ENCODE measurements around the gene PGBD1. TPM values are rescaled to one million over a fixed set of nuclear protein-coding genes. Genes with fewer than 3 reads are reported as not detected.
A peak's percentile ranks its signal among the peaks of the same experiment; 100 is the strongest.

PGBD1 gene
- polyA plus RNA-seq, 1 of the 3 experiments (the other 2 are of a cell fraction): 2.5 TPM

- H3K4me1 ChIP-seq (ENCODE audit: control insufficient read depth in 1 of 2, insufficient read depth in 2 of 2, low read depth in 1 of 2, low read length in 1 of 2): peaks cover 0 to 7% of the 10 kb centered on the region in 2 experiments; a peak in 2 of 4 replicates
- H4K20me1 ChIP-seq (ENCODE audit: insufficient read depth): no peaks in the 10 kb centered on the region
- ChIA-PET CTCF (interaction anchor here (0.6 to 5.0 kb wide), 3 partner anchors 20 to 59 kb away, joined by 3 to 29 read pairs (median 3); partner anchors contain the start of gene PGBD1), POLR2A (interaction anchor here (0.6 to 3.2 kb wide), 18 partner anchors 9 to 528 kb away, joined by 3 to 14 read pairs (median 4); partner anchors contain the start of genes PGBD1, ZKSCAN3, ZKSCAN8 and ZSCAN26)
- H3K4me3 ChIP-seq (ENCODE audit: low read depth in 2 of 2, low read length in 1 of 2): peak within 1 kb of the TSS; percentile 74 to 93
- H3K27me3 ChIP-seq (ENCODE audit: insufficient read depth): no peaks in the 10 kb centered on the region
- WGBS (ENCODE audit: low lambda C conversion rate): 1% methylated on average over 33 of the region's 35 CpGs
- no peaks in the 10 kb centered on the region for H3K9me3 ChIP-seq
- H3K9me2 ChIP-seq: no peaks in the 10 kb centered on the region
- peak within 1 kb of the TSS; percentile 87 for H3K4me2 ChIP-seq
- DNase-seq: peak; percentile 81
- H3K9ac ChIP-seq: peak within 1 kb of the TSS; percentile 70; the same call in 1 of the 2 replicates
- peak within 1 kb of the TSS; percentile 84 for H2AFZ ChIP-seq (ENCODE audit: low read depth)
- peak within 1 kb of the TSS; percentile 92 to 99 for H3K27ac ChIP-seq (ENCODE audit: low read depth in 2 of 2, low read length in 1 of 2)
- peaks cover 11% of the 10 kb centered on the region for H3F3A ChIP-seq (replicated peaks; ENCODE audit: insufficient read depth)
- no peaks in the 10 kb centered on the region for H3K36me3 ChIP-seq (replicated peaks in 1 of 2; ENCODE audit: control insufficient read depth in 1 of 2, insufficient read depth in 2 of 2, low read length in 1 of 2)
- no peaks in the 10 kb centered on the region for H3K79me2 ChIP-seq (ENCODE audit: insufficient read depth)
- TF ChIP-seq FOXJ3 (CRISPR knock-in tag; IDR thresholded peaks at IDR 0.05) (no peak), NFIC (IDR thresholded peaks at IDR 0.05; ENCODE audit: borderline replicate concordance) (peak; percentile 54; the same call in 1 of the 2 replicates), CHD2 (IDR thresholded peaks at IDR 0.05; ENCODE audit: low read length, partially characterized antibody) (peak; percentile 26), CTCF (IDR thresholded peaks at IDR 0.05) (no peak), FOSL2 (IDR thresholded peaks at IDR 0.05; ENCODE audit: borderline replicate concordance, low read depth) (peak; percentile 77), GABPA (IDR thresholded peaks at IDR 0.05; ENCODE audit: low read depth) (peak; percentile 63), REST (IDR thresholded peaks at IDR 0.05; ENCODE audit: low read depth, low read length) (no peak), POLR2AphosphoS5 (IDR thresholded peaks at IDR 0.05; ENCODE audit: low read depth, low read length) (peak; percentile 90; the same call in 1 of the 2 replicates), USF2 (IDR thresholded peaks at IDR 0.05; ENCODE audit: borderline replicate concordance, low read depth, low read length) (no peak), SMC3 (IDR thresholded peaks at IDR 0.05; ENCODE audit: low read depth, low read length) (no peak), ELF1 (IDR thresholded peaks at IDR 0.05) (no peak), YY1 (IDR thresholded peaks at IDR 0.05; ENCODE audit: low read depth) (peak; percentile 26; the same call in 1 of the 2 replicates), MXI1 (IDR thresholded peaks at IDR 0.05; ENCODE audit: low read depth, low read length) (0 out of 2 replicates have a peak, but pooled peaks have one; percentile 16), RXRA (IDR thresholded peaks at IDR 0.05; ENCODE audit: borderline replicate concordance, low read depth) (no peak), TCF12 (IDR thresholded peaks at IDR 0.05) (peak; percentile 3; the same call in 1 of the 2 replicates), MEF2A (IDR thresholded peaks at IDR 0.05; ENCODE audit: borderline replicate concordance, low read depth) (no peak), SIN3A (IDR thresholded peaks at IDR 0.05; ENCODE audit: borderline replicate concordance, low read depth, low read length) (no peak), TAF1 (IDR thresholded peaks at IDR 0.05; ENCODE audit: borderline replicate concordance, low read depth, low read length) (peak; percentile 68), JUND (IDR thresholded peaks at IDR 0.05) (peak; percentile 70), RFX5 (IDR thresholded peaks at IDR 0.05; ENCODE audit: low read length) (peak; percentile 87), EZH2phosphoT487 (IDR thresholded peaks at IDR 0.05; ENCODE audit: borderline replicate concordance, low read depth) (no peak), RAD21 (IDR thresholded peaks at IDR 0.05; ENCODE audit: low read length) (no peak), RCOR1 (IDR thresholded peaks at IDR 0.05; ENCODE audit: low read length) (no peak; the same call in 1 of the 2 replicates), PBX3 (IDR thresholded peaks at IDR 0.05) (peak; percentile 27), IRF3 (IDR thresholded peaks at IDR 0.05; ENCODE audit: low read depth, low read length) (no peak; the same call in 1 of the 2 replicates)
Observed at GRCh38 chr6:28335564-28336283, 54.4 kb downstream of the PGBD1 start, which contains the start of gene ZSCAN31. Gene ZSCAN31, minus strand, starts transcription at chr6:28336148. Its CDS starts 6,465 bp downstream, at chr6:28329683.
